ENCODE results near the gene EFCC1.

DNA sequence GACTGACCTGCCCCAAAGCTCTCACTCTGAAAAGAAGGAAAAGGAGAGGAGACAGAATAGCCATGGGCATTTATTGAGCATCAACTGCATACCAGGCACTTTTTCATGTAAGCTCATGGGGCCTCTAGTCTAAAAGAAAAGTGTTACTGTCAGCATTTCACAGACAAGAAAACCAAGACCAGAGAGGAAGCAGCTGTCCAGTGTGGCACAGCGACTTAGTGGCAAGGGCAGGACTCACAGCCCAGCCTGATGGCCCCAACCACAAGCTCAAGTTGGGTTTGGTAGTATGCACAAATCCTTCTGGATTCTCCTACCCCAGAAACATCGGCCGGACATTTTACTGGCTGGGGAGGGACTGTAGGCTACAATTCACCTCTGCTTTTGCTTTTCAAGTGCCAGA, 5.8 kb downstream of the EFCC1 start:
- TF ChIP-seq, protein P1, sequence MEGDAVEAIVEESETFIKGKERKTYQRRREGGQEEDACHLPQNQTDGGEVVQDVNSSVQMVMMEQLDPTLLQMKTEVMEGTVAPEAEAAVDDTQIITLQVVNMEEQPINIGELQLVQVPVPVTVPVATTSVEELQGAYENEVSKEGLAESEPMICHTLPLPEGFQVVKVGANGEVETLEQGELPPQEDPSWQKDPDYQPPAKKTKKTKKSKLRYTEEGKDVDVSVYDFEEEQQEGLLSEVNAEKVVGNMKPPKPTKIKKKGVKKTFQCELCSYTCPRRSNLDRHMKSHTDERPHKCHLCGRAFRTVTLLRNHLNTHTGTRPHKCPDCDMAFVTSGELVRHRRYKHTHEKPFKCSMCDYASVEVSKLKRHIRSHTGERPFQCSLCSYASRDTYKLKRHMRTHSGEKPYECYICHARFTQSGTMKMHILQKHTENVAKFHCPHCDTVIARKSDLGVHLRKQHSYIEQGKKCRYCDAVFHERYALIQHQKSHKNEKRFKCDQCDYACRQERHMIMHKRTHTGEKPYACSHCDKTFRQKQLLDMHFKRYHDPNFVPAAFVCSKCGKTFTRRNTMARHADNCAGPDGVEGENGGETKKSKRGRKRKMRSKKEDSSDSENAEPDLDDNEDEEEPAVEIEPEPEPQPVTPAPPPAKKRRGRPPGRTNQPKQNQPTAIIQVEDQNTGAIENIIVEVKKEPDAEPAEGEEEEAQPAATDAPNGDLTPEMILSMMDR (IDR thresholded peaks at IDR 0.05), result no peak
- no peak for TF ChIP-seq POLR2A (IDR thresholded peaks at IDR 0.05)
